HCT116 (cell line): ENCODE results near the gene PIEZO2. TPM values are rescaled to one million over a fixed set of nuclear protein-coding genes. Genes with fewer than 3 reads are reported as not detected.

Source experiments
- ATAC-seq: fragments of 200-7000 bp; cut with Tn5 transposase; 2 replicates; pipeline ENCODE4 v1.9.1; 2020; ENCODE audit warnings: mild to moderate bottlenecking, moderate library complexity
- BruUV-seq: library from RNA; stranded (reverse); fragments of 400-500 nt; replicated peaks from 2 replicates; lab custom pipeline; 2021; lab: Mats Ljungman, UMichigan
- CTCF ChIA-PET: fragments of 300-600 bp; sonication (Branson Sonifier 250); formaldehyde crosslinking; loops from one replicate; lab custom pipeline; 2021; ENCODE audit warnings: antibody characterized with exemption; lab: Charles Lee
- POLR2A ChIA-PET: fragments of 300-600, 350-600 bp; sonication (Branson Sonifier 250); formaldehyde crosslinking; loops from one replicate; lab custom pipeline; 2021; ENCODE audit warnings: antibody characterized with exemption; lab: Charles Lee
- RAD21 ChIA-PET, 2 experiments: fragments of 300-600 bp; sonication (Branson Sonifier 250); formaldehyde crosslinking; loops; one replicate each; lab custom pipeline; 2023; ENCODE audit warnings: low total read pairs in 2 of 2; ENCODE audit not compliant: uncharacterized antibody in 2 of 2, unreplicated experiment in 2 of 2, low non-redundant PET in 1 of 2; lab: Charles Lee
- DNase-seq: peaks from one replicate; pipeline ENCODE4 v3.0.0-alpha.2; 2010; ENCODE audit warnings: low read depth, low spot score
- H2AFZ ChIP-seq: fragments of 200-600 bp; shearing (Covaris generic), sonication (generic); 2 replicates; pipeline ENCODE4 v1.6.1; 2017; ENCODE audit warnings: low read depth, mixed run types, mixed read lengths, antibody characterized with exemption, low read length; ENCODE audit not compliant: poor library complexity, severe bottlenecking
- H3K27ac ChIP-seq: 2 replicates; pipeline ENCODE4 v1.5.1; 2012; ENCODE audit warnings: low read depth, low read length
- H3K27me3 ChIP-seq: fragments of 200-600 bp; sonication (generic); 2 replicates; pipeline ENCODE4 v1.6.1; 2016; ENCODE audit warnings: mixed run types, low read length, mixed read lengths; ENCODE audit not compliant: insufficient read depth
- H3K36me3 ChIP-seq, 2 experiments: fragments of 200-500 bp in 1 of 2; fragments of 200-600 bp in 1 of 2; sonication (Bioruptor generic) in 1 of 2; sonication (generic) in 1 of 2; 2 replicates each; pipeline versions ENCODE4 v1.5.1 to v1.6.1; 2014 to 2016; ENCODE audit warnings: low read length in 2 of 2, inconsistent platforms in 1 of 2, mixed read lengths in 1 of 2, mixed run types in 1 of 2; ENCODE audit not compliant: insufficient read depth in 2 of 2, control insufficient read depth in 1 of 2
- H3K4me1 ChIP-seq, 2 experiments: fragments of 200-600 bp in 1 of 2; sonication (generic) in 1 of 2; 2 replicates each; pipeline versions ENCODE4 v1.5.1 to v1.6.1; 2012 to 2017; ENCODE audit warnings: low read length in 2 of 2, inconsistent platforms in 1 of 2, mild to moderate bottlenecking in 1 of 2, mixed read lengths in 1 of 2, mixed run types in 1 of 2, moderate library complexity in 1 of 2; ENCODE audit not compliant: insufficient read depth in 2 of 2, control insufficient read depth in 1 of 2
- H3K4me2 ChIP-seq: fragments of 200-600 bp; sonication (generic); 2 replicates; pipeline ENCODE4 v1.6.1; 2017; ENCODE audit warnings: mixed run types, low read length, mixed read lengths
- H3K4me3 ChIP-seq, 2 experiments: fragments of 200-600 bp in 1 of 2; sonication (generic) in 1 of 2; replicated peaks in 1 of 2; 2 replicates each; pipeline ENCODE4 v1.5.1; 2011 to 2016; ENCODE audit warnings: low read length in 2 of 2, control low read depth in 1 of 2, low read depth in 1 of 2, mild to moderate bottlenecking in 1 of 2, mixed read lengths in 1 of 2, mixed run types in 1 of 2
- H3K79me2 ChIP-seq: fragments of 200-600 bp; sonication (generic); 2 replicates; pipeline ENCODE4 v1.6.1; 2017; ENCODE audit warnings: mild to moderate bottlenecking, mixed run types, low read length, moderate library complexity, mixed read lengths; ENCODE audit not compliant: insufficient read depth
- H3K9ac ChIP-seq: fragments of 200-600 bp; sonication (generic); 2 replicates; pipeline ENCODE4 v1.6.1; 2016; ENCODE audit warnings: low read length, mixed read lengths
- H3K9me2 ChIP-seq: fragments of 200-600 bp; sonication (generic), shearing (Covaris generic); 2 replicates; pipeline ENCODE4 v1.6.1; 2017; ENCODE audit warnings: mixed run types, mild to moderate bottlenecking, moderate library complexity; ENCODE audit not compliant: insufficient read depth
- H3K9me3 ChIP-seq, 2 experiments: fragments of 200-500 bp in 1 of 2; fragments of 200-600 bp in 1 of 2; sonication (Bioruptor generic) in 1 of 2; sonication (generic) in 1 of 2; 2 replicates each; pipeline ENCODE4 v1.6.1; 2014 to 2017; ENCODE audit warnings: low read length in 2 of 2, mixed read lengths in 2 of 2, inconsistent platforms in 1 of 2, low read depth in 1 of 2, mild to moderate bottlenecking in 1 of 2, mixed run types in 1 of 2, moderate library complexity in 1 of 2; ENCODE audit not compliant: control insufficient read depth in 1 of 2, insufficient read depth in 1 of 2
- H4K20me1 ChIP-seq: fragments of 200-600 bp; sonication (generic), shearing (Covaris generic); 2 replicates; pipeline ENCODE4 v1.6.1; 2017; ENCODE audit warnings: mixed run types, mild to moderate bottlenecking, moderate library complexity; ENCODE audit not compliant: insufficient read depth
- ATF3 ChIP-seq: IDR thresholded peaks from 2 replicates; pipeline ENCODE4 v1.6.1; 2012
- CEBPB ChIP-seq: IDR thresholded peaks from 2 replicates; pipeline ENCODE4 v1.6.1; 2012; ENCODE audit warnings: low read depth
- EGR1 ChIP-seq: IDR thresholded peaks from 2 replicates; pipeline ENCODE4 v1.6.1; 2012; ENCODE audit warnings: low read depth
- ELF1 ChIP-seq: IDR thresholded peaks from 2 replicates; pipeline ENCODE4 v1.6.1; 2012; ENCODE audit warnings: low read depth, borderline replicate concordance
- EZH2 ChIP-seq: fragments of 200-600 bp; sonication (generic); IDR thresholded peaks from 2 replicates; pipeline ENCODE4 v1.6.1; 2017; ENCODE audit warnings: antibody characterized with exemption, mixed run types
- EZH2phosphoT487 ChIP-seq: fragments of 200-600 bp; IDR thresholded peaks from 2 replicates; pipeline ENCODE4 v1.6.1; 2018; ENCODE audit warnings: antibody characterized with exemption, borderline replicate concordance
- FOSL1 ChIP-seq: IDR thresholded peaks from 2 replicates; pipeline ENCODE4 v1.6.1; 2012; ENCODE audit warnings: low read depth
- JUND ChIP-seq: IDR thresholded peaks from 2 replicates; pipeline ENCODE4 v1.6.1; 2012
- MAX ChIP-seq: IDR thresholded peaks from 2 replicates; pipeline ENCODE4 v1.6.1; 2012
- POLR2A ChIP-seq: IDR thresholded peaks from 2 replicates; pipeline ENCODE4 v1.7.0; 2011; ENCODE audit warnings: borderline replicate concordance; ENCODE audit not compliant: insufficient read depth, insufficient read length; ENCODE audit errors: extremely low read depth
- POLR2AphosphoS5 ChIP-seq: IDR thresholded peaks from 2 replicates; pipeline ENCODE4 v1.6.1; 2011; ENCODE audit warnings: mild to moderate bottlenecking, low read depth, low read length, moderate library complexity
- RAD21 ChIP-seq: IDR thresholded peaks from 2 replicates; pipeline ENCODE4 v1.6.1; 2012; ENCODE audit warnings: low read depth, mild to moderate bottlenecking
- SIN3A ChIP-seq: IDR thresholded peaks from 2 replicates; pipeline ENCODE4 v1.6.1; 2012; ENCODE audit warnings: low read depth
- SP1 ChIP-seq: IDR thresholded peaks from 2 replicates; pipeline ENCODE4 v1.6.1; 2012; ENCODE audit warnings: low read depth
- SRF ChIP-seq: IDR thresholded peaks from 2 replicates; pipeline ENCODE4 v1.6.1; 2012; ENCODE audit warnings: low read depth
- TCF7L2 ChIP-seq: IDR thresholded peaks from 2 replicates; pipeline ENCODE4 v1.7.0; 2011; ENCODE audit warnings: borderline replicate concordance, inconsistent platforms; ENCODE audit not compliant: insufficient read depth, insufficient read length; ENCODE audit errors: extremely low read depth
- YY1 ChIP-seq: IDR thresholded peaks from 2 replicates; pipeline ENCODE4 v1.6.1; 2011; ENCODE audit warnings: low read length, low read depth, moderate library complexity, mild to moderate bottlenecking; ENCODE audit not compliant: insufficient replicate concordance; ENCODE audit errors: extremely low read depth
- ZNF274 ChIP-seq: fragments of 200-500 bp; sonication (Bioruptor generic); IDR thresholded peaks from 2 replicates; pipeline ENCODE4 v1.6.1; 2014; ENCODE audit warnings: mild to moderate bottlenecking, low read depth, low read length, inconsistent platforms
- intact Hi-C: fragments of 100-400 bp; cut with micrococcal nuclease; formaldehyde crosslinking; loops from 2 replicates; pipeline ENCODE4 v1.10.0; 2022
- total RNA-seq: library from RNA; stranded (reverse); gene quantifications from one replicate; pipeline ENCODE4 v1.2.1, GENCODE V29; 2021; ENCODE audit not compliant: unreplicated experiment
- TF ChIP-seq, protein P1 (sequence below): IDR thresholded peaks from 2 replicates; pipeline ENCODE4 v1.6.1; 2012; ENCODE audit warnings: low read depth

Gene PIEZO2
- total RNA-seq, 1 experiment from 2014 or later, result 0.34 TPM

DNA sequence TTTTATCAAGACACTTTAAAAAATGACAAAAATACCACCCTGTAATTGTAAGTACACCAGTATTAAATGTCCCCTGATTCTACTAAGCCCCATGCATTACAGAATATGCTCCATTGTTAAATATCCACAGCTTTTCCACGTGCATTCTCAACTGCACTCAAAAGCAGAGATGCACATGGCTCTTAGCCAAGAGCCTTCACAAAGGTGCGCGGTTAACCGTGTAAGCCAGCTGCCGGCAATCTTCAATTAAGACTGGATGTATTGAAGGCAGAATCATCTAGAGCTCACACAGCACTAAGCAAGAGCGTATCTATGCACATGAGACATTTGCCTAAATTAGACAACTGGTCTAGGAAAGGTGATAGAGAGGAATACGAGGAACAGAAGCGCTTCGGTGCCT lies 345.2 kb downstream of the PIEZO2 start:
- ChIA-PET POLR2A (no interaction called here), RAD21 (no interaction called here), CTCF (no interaction called here)
- Histone ChIP-seq H3K4me1 (peaks cover 0 to 2% of the 10 kb centered on the region in 2 experiments; a peak in 1 of 4 replicates), H3K9ac (no peak overlapping the region), H4K20me1 (no peaks in the 10 kb centered on the region; the same call in 1 of the 2 replicates), H3K36me3 (no peaks in the 10 kb centered on the region), H3K27me3 (peaks cover 15% of the 10 kb centered on the region), H3K79me2 (no peaks in the 10 kb centered on the region), H3K27ac (no peak overlapping the region), H3K9me3 (no peaks in the 10 kb centered on the region), H2AFZ (no peak overlapping the region), H3K4me2 (no peak overlapping the region), H3K9me2 (no peaks in the 10 kb centered on the region), H3K4me3 (no peak overlapping the region)
- no TSS peak for BruUV-seq
- TF ChIP-seq EZH2 (no peak), EGR1 (no peak), SIN3A (no peak), RAD21 (no peak), POLR2A (no peak), ELF1 (no peak), MAX (no peak), EZH2phosphoT487 (no peak), TCF7L2 (no peak), POLR2AphosphoS5 (no peak), JUND (no peak), SRF (no peak), YY1 (no peak), CEBPB (no peak), FOSL1 (no peak), SP1 (no peak), ZNF274 (no peak), ATF3 (no peak)
- TF ChIP-seq, protein P1, sequence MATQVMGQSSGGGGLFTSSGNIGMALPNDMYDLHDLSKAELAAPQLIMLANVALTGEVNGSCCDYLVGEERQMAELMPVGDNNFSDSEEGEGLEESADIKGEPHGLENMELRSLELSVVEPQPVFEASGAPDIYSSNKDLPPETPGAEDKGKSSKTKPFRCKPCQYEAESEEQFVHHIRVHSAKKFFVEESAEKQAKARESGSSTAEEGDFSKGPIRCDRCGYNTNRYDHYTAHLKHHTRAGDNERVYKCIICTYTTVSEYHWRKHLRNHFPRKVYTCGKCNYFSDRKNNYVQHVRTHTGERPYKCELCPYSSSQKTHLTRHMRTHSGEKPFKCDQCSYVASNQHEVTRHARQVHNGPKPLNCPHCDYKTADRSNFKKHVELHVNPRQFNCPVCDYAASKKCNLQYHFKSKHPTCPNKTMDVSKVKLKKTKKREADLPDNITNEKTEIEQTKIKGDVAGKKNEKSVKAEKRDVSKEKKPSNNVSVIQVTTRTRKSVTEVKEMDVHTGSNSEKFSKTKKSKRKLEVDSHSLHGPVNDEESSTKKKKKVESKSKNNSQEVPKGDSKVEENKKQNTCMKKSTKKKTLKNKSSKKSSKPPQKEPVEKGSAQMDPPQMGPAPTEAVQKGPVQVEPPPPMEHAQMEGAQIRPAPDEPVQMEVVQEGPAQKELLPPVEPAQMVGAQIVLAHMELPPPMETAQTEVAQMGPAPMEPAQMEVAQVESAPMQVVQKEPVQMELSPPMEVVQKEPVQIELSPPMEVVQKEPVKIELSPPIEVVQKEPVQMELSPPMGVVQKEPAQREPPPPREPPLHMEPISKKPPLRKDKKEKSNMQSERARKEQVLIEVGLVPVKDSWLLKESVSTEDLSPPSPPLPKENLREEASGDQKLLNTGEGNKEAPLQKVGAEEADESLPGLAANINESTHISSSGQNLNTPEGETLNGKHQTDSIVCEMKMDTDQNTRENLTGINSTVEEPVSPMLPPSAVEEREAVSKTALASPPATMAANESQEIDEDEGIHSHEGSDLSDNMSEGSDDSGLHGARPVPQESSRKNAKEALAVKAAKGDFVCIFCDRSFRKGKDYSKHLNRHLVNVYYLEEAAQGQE, result no peak
- intact Hi-C loops, result no loop called here
- ATAC-seq, result no peak
- DNase-seq, result no peak
